ENCODE results near the gene NKTR.

DNA sequence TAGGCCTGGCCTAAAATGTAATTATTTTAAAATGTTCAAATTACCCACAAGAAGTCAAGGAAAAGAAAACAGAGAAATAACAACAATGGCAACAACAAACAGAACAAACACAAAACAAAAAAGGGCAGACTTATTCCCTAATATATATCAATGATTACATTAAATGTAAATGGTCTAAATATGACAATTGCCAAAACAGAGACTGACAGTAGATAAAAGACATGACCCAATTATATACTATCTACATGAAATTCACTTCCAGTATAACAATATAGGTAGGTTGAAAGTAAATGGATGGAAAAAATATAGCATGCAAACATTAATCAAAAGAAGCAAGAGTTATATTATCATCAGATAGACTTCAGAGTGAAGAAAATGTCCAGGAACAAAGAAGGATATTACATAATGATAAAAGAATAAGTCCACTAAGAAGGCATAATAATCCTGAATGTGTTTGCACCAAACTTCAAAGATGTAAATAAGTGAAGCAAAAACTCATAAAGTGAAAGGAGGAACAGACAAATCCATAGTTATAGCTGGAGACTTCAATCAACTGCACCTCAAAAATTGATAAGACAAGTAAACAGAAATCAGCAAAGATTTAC, 25.2 kb upstream of the NKTR start:
- no peak for TF ChIP-seq TAF1 (IDR thresholded peaks at IDR 0.05; ENCODE audit: borderline replicate concordance, low read depth, low read length)
- TF ChIP-seq RAD21 (IDR thresholded peaks at IDR 0.05; ENCODE audit: low read length) = no peak
- TF ChIP-seq, protein P1, sequence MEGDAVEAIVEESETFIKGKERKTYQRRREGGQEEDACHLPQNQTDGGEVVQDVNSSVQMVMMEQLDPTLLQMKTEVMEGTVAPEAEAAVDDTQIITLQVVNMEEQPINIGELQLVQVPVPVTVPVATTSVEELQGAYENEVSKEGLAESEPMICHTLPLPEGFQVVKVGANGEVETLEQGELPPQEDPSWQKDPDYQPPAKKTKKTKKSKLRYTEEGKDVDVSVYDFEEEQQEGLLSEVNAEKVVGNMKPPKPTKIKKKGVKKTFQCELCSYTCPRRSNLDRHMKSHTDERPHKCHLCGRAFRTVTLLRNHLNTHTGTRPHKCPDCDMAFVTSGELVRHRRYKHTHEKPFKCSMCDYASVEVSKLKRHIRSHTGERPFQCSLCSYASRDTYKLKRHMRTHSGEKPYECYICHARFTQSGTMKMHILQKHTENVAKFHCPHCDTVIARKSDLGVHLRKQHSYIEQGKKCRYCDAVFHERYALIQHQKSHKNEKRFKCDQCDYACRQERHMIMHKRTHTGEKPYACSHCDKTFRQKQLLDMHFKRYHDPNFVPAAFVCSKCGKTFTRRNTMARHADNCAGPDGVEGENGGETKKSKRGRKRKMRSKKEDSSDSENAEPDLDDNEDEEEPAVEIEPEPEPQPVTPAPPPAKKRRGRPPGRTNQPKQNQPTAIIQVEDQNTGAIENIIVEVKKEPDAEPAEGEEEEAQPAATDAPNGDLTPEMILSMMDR (IDR thresholded peaks at IDR 0.05) = no peak
- TF ChIP-seq POLR2AphosphoS5 (IDR thresholded peaks at IDR 0.05; ENCODE audit: low read depth, low read length) = no peak
- TF ChIP-seq IRF3 (IDR thresholded peaks at IDR 0.05; ENCODE audit: low read depth, low read length) = no peak
- no peak for TF ChIP-seq SMC3 (IDR thresholded peaks at IDR 0.05; ENCODE audit: low read depth, low read length)
- no peak for TF ChIP-seq FOSL2 (IDR thresholded peaks at IDR 0.05; ENCODE audit: borderline replicate concordance, low read depth)
- no peak for TF ChIP-seq EP300 (IDR thresholded peaks at IDR 0.05; ENCODE audit: borderline replicate concordance in 1 of 2, low read depth in 1 of 2, low read length in 1 of 2)
- TF ChIP-seq NFIC (IDR thresholded peaks at IDR 0.05; ENCODE audit: borderline replicate concordance) = no peak
- TF ChIP-seq MEF2A (IDR thresholded peaks at IDR 0.05; ENCODE audit: borderline replicate concordance, low read depth) = no peak
- no peak for TF ChIP-seq EZH2phosphoT487 (IDR thresholded peaks at IDR 0.05; ENCODE audit: borderline replicate concordance, low read depth)
